Activated CD4-positive, alpha-beta T cell treated with anti-CD3 and anti-CD28 coated beads for 24 hours (primary cell): Measurements from ENCODE around the gene VWA5B2.

Source experiments
- DNase-seq, 2 donors: peaks; one replicate each; pipeline ENCODE4 v3.0.0-alpha.2; 2020; ENCODE audit warnings: low read depth in 2 of 2

Gene VWA5B2

GRCh38 chr3:184275381-184275701, 46.0 kb downstream of the VWA5B2 start:
- no peak for DNase-seq

GRCh38 chr3:184275961-184276910, 46.9 kb downstream of the VWA5B2 start, which contains the start of gene ECE2:
Gene ECE2 (plus strand): TSS chr3:184276022. CDS start chr3:184276154, 132 bp downstream.
- no peak for DNase-seq

- DNase-seq = no peak
Measured at GRCh38 chr3:184277366-184277765, 48.0 kb downstream of the VWA5B2 start.

- no peak for DNase-seq
Measured at GRCh38 chr3:184282941-184283340, 53.6 kb downstream of the VWA5B2 start.

GRCh38 chr3:184283681-184284080, 54.3 kb downstream of the VWA5B2 start:
- DNase-seq = no peak

- no peak for DNase-seq
Measured at GRCh38 chr3:184284696-184285095, 55.3 kb downstream of the VWA5B2 start.

- DNase-seq = peak; percentile 53 to 64
Measured at GRCh38 chr3:184289426-184289938, 60.1 kb downstream of the VWA5B2 start.

- no peak for DNase-seq
Measured at GRCh38 chr3:184290331-184290730, 60.9 kb downstream of the VWA5B2 start.

GRCh38 chr3:184291044-184291737, 61.8 kb downstream of the VWA5B2 start:
- no peak for DNase-seq
